Measurements from ENCODE around the gene PLEKHJ1.

PLEKHJ1 gene

DNA sequence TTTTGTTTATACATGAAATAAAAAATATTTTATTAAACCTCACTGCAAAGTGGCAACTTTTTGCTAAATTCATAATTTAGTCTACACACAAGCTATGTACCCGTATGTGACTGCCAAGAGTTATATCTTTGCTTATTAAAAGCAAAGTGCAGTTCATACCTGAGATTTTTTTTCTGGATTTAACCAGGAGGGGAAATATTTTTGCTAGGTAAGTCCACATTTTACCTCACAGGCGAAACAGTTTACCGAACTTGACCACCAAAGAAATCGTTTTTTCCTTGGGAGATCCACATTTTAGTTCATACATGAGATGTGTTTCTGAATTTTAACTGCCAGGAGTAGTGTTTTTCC lies 32.3 kb upstream of the PLEKHJ1 start:
- H3K4me3 ChIP-seq (ENCODE audit: low read depth, low read length), result no peak overlapping the region
- DNase-seq (ENCODE audit: low read depth), result no peak
- TF ChIP-seq, protein P1, sequence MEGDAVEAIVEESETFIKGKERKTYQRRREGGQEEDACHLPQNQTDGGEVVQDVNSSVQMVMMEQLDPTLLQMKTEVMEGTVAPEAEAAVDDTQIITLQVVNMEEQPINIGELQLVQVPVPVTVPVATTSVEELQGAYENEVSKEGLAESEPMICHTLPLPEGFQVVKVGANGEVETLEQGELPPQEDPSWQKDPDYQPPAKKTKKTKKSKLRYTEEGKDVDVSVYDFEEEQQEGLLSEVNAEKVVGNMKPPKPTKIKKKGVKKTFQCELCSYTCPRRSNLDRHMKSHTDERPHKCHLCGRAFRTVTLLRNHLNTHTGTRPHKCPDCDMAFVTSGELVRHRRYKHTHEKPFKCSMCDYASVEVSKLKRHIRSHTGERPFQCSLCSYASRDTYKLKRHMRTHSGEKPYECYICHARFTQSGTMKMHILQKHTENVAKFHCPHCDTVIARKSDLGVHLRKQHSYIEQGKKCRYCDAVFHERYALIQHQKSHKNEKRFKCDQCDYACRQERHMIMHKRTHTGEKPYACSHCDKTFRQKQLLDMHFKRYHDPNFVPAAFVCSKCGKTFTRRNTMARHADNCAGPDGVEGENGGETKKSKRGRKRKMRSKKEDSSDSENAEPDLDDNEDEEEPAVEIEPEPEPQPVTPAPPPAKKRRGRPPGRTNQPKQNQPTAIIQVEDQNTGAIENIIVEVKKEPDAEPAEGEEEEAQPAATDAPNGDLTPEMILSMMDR (conservative IDR thresholded peaks at IDR 0.05; ENCODE audit: low read depth, low read length), result no peak

DNA sequence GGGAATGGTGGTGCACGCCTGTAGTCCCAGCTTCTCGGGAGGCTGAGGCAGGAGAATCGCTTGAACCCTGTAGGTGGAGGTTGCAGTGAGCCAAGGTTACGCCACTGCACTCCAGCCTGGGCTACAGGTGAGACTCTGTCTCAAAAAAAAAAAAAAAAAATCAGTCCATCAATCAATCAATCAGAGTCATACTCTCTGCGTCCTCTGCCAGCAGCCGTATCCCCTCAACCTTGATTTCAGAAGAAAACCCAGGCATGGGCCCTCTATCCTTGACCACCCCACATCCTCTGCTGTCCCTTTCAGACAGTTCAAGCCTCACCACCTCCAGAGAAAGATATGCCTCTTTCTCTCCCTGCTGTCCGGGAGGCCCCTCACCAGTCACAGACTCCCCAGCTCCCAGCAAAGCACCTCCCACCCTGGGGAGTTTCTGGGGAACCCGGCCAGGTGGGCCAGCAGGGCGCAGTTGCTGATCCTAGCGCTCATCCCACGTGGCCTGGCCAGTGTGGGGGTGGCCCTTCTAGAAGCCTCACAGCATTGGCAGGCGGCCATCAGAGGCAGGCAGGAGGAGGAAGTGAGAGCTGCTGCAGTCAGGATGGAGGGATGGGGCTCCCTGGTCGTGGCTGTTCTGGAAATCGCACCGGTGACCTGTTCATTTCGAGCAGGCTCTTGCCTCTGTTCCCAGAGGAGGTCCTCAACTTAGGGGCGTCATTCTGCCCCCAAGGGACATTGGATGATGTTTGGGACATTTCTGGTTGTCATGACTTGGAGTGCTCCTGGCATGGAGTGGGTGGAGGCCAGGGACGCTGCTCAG lies 30.3 kb upstream of the PLEKHJ1 start:
- TF ChIP-seq, protein P1 (conservative IDR thresholded peaks at IDR 0.05; ENCODE audit: low read depth, low read length), result no peak
- H3K4me3 ChIP-seq (ENCODE audit: low read depth, low read length), result peak overlapping the region; percentile 17
- peak; percentile 87 for DNase-seq (ENCODE audit: low read depth)

DNA sequence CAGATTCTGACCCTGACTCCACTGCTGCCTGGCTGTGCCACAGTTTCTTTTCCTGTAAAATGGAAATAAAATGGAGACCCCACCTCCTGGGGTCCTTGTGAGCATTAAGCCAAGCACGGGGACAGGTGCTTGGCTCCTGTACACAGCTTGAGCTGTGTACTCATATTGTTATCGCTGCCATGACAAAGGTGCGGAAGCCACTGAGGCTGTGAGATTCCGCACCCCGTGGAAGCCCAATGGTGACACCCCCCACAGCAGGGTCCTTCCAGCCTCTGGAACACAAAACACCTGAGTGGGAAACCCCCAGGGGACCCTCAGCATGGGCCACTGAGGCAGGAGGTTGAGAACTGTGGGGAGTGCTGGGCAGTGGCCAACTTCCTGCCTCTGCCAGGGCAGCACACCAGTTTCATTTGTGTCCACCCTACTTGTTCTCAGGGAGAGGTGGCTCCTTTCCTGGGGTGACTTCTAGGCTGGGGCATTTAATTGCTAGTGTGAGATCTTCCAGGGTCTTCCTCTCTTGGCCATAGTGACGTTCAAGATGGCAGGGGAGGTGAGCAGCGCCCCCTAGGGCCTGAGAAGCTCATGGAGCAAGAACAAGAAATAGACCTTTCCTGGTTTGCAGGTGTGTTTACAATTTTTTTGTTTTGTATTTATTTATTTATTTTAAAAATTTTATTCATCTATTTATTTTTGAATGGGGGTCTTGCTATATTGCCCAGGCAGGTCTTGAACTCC lies 25.5 kb upstream of the PLEKHJ1 start:
- TF ChIP-seq, protein P1 (conservative IDR thresholded peaks at IDR 0.05; ENCODE audit: low read depth, low read length), result peak; percentile 76
- H3K4me3 ChIP-seq (ENCODE audit: low read depth, low read length), result no peak overlapping the region
- peak; percentile 46 for DNase-seq (ENCODE audit: low read depth)

DNA sequence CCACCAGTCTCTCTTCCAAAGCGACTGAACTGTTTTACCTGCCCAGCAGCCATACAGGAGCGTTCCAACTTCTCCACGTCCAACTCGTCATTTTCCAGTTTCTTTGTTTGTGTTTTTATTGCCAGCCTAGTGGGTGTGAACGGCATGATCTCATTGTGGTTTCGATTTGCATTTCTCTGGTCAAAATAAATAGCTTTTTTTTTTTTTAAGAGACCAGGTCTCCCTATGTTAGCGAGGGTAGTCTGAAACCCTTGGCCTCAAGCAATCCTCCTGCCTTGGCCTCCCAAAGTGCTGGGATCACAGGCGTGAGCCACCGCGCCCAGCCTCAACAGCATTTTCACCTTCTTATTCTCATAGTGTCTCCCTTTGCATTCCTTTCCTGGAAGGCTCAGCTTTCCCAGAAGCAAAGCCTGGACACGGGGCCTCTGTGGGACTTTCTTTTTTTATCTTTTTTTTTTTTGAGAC lies 24.2 kb upstream of the PLEKHJ1 start:
- H3K4me3 ChIP-seq (ENCODE audit: low read depth, low read length), result no peak overlapping the region

DNA sequence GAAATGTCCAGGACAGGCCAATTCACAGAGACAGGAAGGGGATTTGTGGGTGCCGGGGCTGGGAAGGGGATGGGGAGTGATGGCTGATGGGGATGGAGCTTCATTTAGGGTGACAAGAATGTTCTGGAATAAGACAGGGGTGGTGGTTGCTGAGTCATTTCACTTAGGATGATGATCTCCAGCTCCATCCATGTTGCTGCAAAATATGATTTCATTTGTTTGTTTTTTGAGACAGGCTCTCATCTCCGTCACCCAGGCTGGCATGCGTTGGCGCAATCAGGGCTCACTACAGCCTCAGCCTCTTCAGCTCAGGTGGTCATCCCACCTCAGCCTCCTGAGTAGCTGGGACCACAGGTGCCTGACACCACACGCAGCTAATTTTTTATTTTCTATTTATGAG lies 23.2 kb upstream of the PLEKHJ1 start:
- no peak overlapping the region for H3K4me3 ChIP-seq (ENCODE audit: low read depth, low read length)
- TF ChIP-seq, protein P1 (conservative IDR thresholded peaks at IDR 0.05; ENCODE audit: low read depth, low read length), result no peak
- no peak for DNase-seq (ENCODE audit: low read depth)

More for the DNA sequence above, 24.2 kb upstream of the PLEKHJ1 start:
- no peak for DNase-seq (ENCODE audit: low read depth)
- TF ChIP-seq, protein P1 (conservative IDR thresholded peaks at IDR 0.05; ENCODE audit: low read depth, low read length), result no peak

DNA sequence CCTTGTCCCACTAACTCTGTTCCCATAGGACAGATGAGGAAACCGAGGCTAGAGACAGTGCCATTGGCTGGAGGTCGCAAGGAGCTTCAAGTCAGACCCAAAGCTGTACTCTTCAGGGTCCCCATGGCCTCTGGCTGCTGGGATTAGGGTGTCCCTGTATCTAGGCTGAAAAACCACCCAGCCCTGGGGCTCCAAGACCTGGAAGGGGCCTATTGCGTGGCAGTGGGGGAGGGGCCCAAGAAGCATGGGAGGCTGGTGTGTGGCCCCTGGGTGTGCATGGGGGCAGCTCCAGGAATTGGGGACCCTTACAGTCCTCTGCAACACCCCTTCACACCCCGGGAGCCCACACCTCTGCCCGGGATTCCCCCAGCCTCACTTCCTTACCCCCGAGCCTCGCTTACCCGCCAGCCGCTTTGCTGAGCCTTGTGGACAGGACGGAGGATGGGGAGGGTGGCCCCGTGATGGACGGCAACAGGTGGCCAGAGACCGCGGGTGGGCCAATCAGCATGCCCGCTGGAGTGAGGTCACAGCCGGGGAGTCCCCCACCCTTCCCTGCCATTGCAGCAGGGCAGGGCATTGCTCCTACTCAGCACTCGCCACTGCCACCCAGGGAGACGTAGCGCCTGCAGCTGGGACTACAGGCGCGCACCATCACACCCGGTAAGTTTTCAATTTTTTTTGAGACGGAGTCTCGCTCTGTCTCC lies 20.0 kb upstream of the PLEKHJ1 start, which contains the start of gene JSRP1:
Gene JSRP1 (minus strand): TSS at position 436 of the 704 bp plus-strand sequence. CDS start 1,103 bp downstream, outside the sequence.
- H3K4me3 ChIP-seq (ENCODE audit: low read depth, low read length), result no peak within 1 kb of the TSS
- TF ChIP-seq, protein P1 (conservative IDR thresholded peaks at IDR 0.05; ENCODE audit: low read depth, low read length), result no peak
- DNase-seq (ENCODE audit: low read depth), result no peak

Measured in choroid plexus epithelial cell (primary cell).